HL-60 (cell line): Measurements from ENCODE around the gene TRIM22.

Experiments
- CTCF ChIP-seq: IDR thresholded peaks from one replicate; pipeline ENCODE4 v1.5.1; 2011; ENCODE audit warnings: low read length, control low read depth, inconsistent platforms; ENCODE audit not compliant: insufficient read depth
- GABPA ChIP-seq: IDR thresholded peaks from 2 replicates; pipeline ENCODE4 v1.6.1; 2012; ENCODE audit warnings: low read depth

GRCh38 chr11:5719703-5720495 is 30.3 kb downstream of the TRIM22 start:
- no peak for TF ChIP-seq GABPA
- TF ChIP-seq CTCF: no peak
